IMR-90 (cell line): Measurements from ENCODE around the gene KDM2B. TPM values are rescaled to one million over a fixed set of nuclear protein-coding genes. Genes with fewer than 3 reads are reported as not detected.

Experiments used
- ATAC-seq: fragments of 200-7000 bp; cut with Tn5 transposase; 2 replicates; pipeline ENCODE4 v1.9.1; 2020; ENCODE audit warnings: low read depth, mild to moderate bottlenecking, moderate library complexity
- BruUV-seq: library from RNA; stranded (reverse); fragments of 400-500 nt; replicated peaks from 2 replicates; lab custom pipeline; 2021; lab: Mats Ljungman, UMichigan
- CTCF ChIA-PET: fragments of 300-600 bp; formaldehyde crosslinking; extraction: SDS; loops from one replicate; lab custom pipeline; 2021; ENCODE audit warnings: antibody characterized with exemption; lab: Yijun Ruan, JAX
- POLR2A ChIA-PET: fragments of 300-600 bp; sonication (Branson Sonifier 250); formaldehyde crosslinking; loops from one replicate; lab custom pipeline; 2022; ENCODE audit warnings: antibody characterized with exemption; ENCODE audit not compliant: unreplicated experiment; lab: Charles Lee
- DNase-seq: peaks from one replicate; pipeline ENCODE4 v3.0.0; 2013
- H2AFZ ChIP-seq: replicated peaks from 2 replicates; pipeline ENCODE3; 2013; ENCODE audit warnings: low read length, mild to moderate bottlenecking; ENCODE audit not compliant: poor library complexity
- H2AK5ac ChIP-seq: 2 replicates; pipeline ENCODE4 v1.6.1; 2013; ENCODE audit warnings: low read depth, low read length, inconsistent platforms
- H2AK9ac ChIP-seq: replicated peaks from 2 replicates; pipeline ENCODE3; 2013; ENCODE audit warnings: mild to moderate bottlenecking, low read depth, low read length, moderate library complexity; ENCODE audit not compliant: poor library complexity
- H2BK120ac ChIP-seq: 2 replicates; pipeline ENCODE4 v1.6.1; 2013; ENCODE audit warnings: low read depth, low read length, inconsistent platforms
- H2BK15ac ChIP-seq: 3 replicates; pipeline ENCODE4 v1.6.1; 2013; ENCODE audit warnings: low read depth, low read length, inconsistent platforms
- H2BK20ac ChIP-seq: 2 replicates; pipeline ENCODE4 v1.6.1; 2013; ENCODE audit warnings: low read depth, mild to moderate bottlenecking, inconsistent platforms, low read length, moderate library complexity
- H2BK5ac ChIP-seq: 2 replicates; pipeline ENCODE4 v1.6.1; 2013; ENCODE audit warnings: mild to moderate bottlenecking, low read depth, low read length, inconsistent platforms; ENCODE audit not compliant: poor library complexity, severe bottlenecking
- H3K14ac ChIP-seq: replicated peaks from 2 replicates; pipeline ENCODE4 v1.6.1; 2013; ENCODE audit warnings: low read depth, low read length, inconsistent platforms
- H3K18ac ChIP-seq: 2 replicates; pipeline ENCODE4 v1.6.1; 2013; ENCODE audit warnings: low read depth, low read length, control low read depth
- H3K23ac ChIP-seq: 2 replicates; pipeline ENCODE4 v1.6.1; 2013; ENCODE audit warnings: low read depth, low read length, inconsistent platforms
- H3K27ac ChIP-seq: 2 replicates; pipeline ENCODE4 v1.5.1; 2013; ENCODE audit warnings: mild to moderate bottlenecking, control low read depth, low read length; ENCODE audit not compliant: insufficient read depth
- H3K27me3 ChIP-seq: 2 replicates; pipeline ENCODE4 v1.6.1; 2013; ENCODE audit warnings: low read length; ENCODE audit not compliant: control insufficient read depth, insufficient read depth
- H3K36me3 ChIP-seq: 2 replicates; pipeline ENCODE4 v1.6.1; 2013; ENCODE audit warnings: low read length, mixed read lengths; ENCODE audit not compliant: control insufficient read depth, insufficient read depth
- H3K4ac ChIP-seq: 2 replicates; pipeline ENCODE4 v1.6.1; 2013; ENCODE audit warnings: low read depth, low read length, inconsistent platforms
- H3K4me1 ChIP-seq: 2 replicates; pipeline ENCODE4 v1.6.1; 2013; ENCODE audit warnings: low read length, mixed read lengths; ENCODE audit not compliant: control insufficient read depth, insufficient read depth
- H3K4me2 ChIP-seq: 2 replicates; pipeline ENCODE4 v1.6.1; 2013; ENCODE audit warnings: low read depth, mild to moderate bottlenecking, control low read depth, low read length, moderate library complexity
- H3K4me3 ChIP-seq: 2 replicates; pipeline ENCODE4 v1.5.1; 2013; ENCODE audit warnings: low read depth, mild to moderate bottlenecking, control low read depth, low read length, moderate library complexity; ENCODE audit not compliant: insufficient read depth
- H3K56ac ChIP-seq: 2 replicates; pipeline ENCODE4 v1.6.1; 2013; ENCODE audit warnings: low read length, inconsistent platforms; ENCODE audit not compliant: insufficient read depth; ENCODE audit errors: extremely low read depth
- H3K79me1 ChIP-seq, 2 experiments: 2 replicates each; pipeline ENCODE4 v1.6.1; 2013; ENCODE audit warnings: low read length in 2 of 2, inconsistent platforms in 1 of 2, low read depth in 1 of 2
- H3K9ac ChIP-seq: 2 replicates; pipeline ENCODE4 v1.6.1; 2013; ENCODE audit warnings: low read depth, low read length, control low read depth
- H3K9me1 ChIP-seq: 2 replicates; pipeline ENCODE4 v1.6.1; 2013; ENCODE audit warnings: low read length, inconsistent platforms; ENCODE audit not compliant: insufficient read depth
- H3K9me3 ChIP-seq: 2 replicates; pipeline ENCODE4 v1.6.1; 2013; ENCODE audit warnings: low read length; ENCODE audit not compliant: control insufficient read depth, insufficient read depth
- H4K20me1 ChIP-seq: 2 replicates; pipeline ENCODE4 v1.6.1; 2013; ENCODE audit warnings: low read length, inconsistent platforms; ENCODE audit not compliant: insufficient read depth
- H4K5ac ChIP-seq: 2 replicates; pipeline ENCODE4 v1.6.1; 2013; ENCODE audit warnings: mild to moderate bottlenecking, low read depth, low read length, control low read depth
- H4K8ac ChIP-seq, 2 experiments: 2 replicates each; pipeline ENCODE4 v1.6.1; 2013; ENCODE audit warnings: low read depth in 2 of 2, low read length in 2 of 2, control low read depth in 1 of 2, inconsistent platforms in 1 of 2
- H4K91ac ChIP-seq: 2 replicates; pipeline ENCODE4 v1.6.1; 2013; ENCODE audit warnings: low read depth, low read length, inconsistent platforms; ENCODE audit not compliant: insufficient read depth
- BHLHE40 ChIP-seq: fragments of 150-350 bp; IDR thresholded peaks from 2 replicates; pipeline ENCODE4 v1.6.1; 2016; ENCODE audit warnings: mild to moderate bottlenecking, low read depth, low read length
- CEBPB ChIP-seq: IDR thresholded peaks from 2 replicates; pipeline ENCODE4 v1.6.1; 2012; ENCODE audit warnings: low read depth, low read length, improper control_type of control experiment
- CHD1 ChIP-seq: IDR thresholded peaks from 2 replicates; pipeline ENCODE4 v1.6.1; 2012; ENCODE audit warnings: low read depth, low read length, improper control_type of control experiment
- MAFK ChIP-seq: IDR thresholded peaks from 2 replicates; pipeline ENCODE4 v1.6.1; 2012; ENCODE audit warnings: low read depth, low read length, improper control_type of control experiment
- MAZ ChIP-seq: IDR thresholded peaks from 2 replicates; pipeline ENCODE4 v1.6.1; 2012; ENCODE audit warnings: low read depth, mild to moderate bottlenecking, low read length, improper control_type of control experiment, moderate library complexity, borderline replicate concordance
- NFE2L2 ChIP-seq: fragments of 150-350 bp; IDR thresholded peaks from 2 replicates; pipeline ENCODE4 v1.6.1; 2016; ENCODE audit warnings: low read depth, mild to moderate bottlenecking, low read length
- POLR2A ChIP-seq: IDR thresholded peaks from 2 replicates; pipeline ENCODE4 v1.6.1; 2012; ENCODE audit warnings: mild to moderate bottlenecking, low read depth, low read length
- RAD21 ChIP-seq: IDR thresholded peaks from 2 replicates; pipeline ENCODE4 v1.6.1; 2012; ENCODE audit warnings: low read length, improper control_type of control experiment
- RCOR1 ChIP-seq: IDR thresholded peaks from 2 replicates; pipeline ENCODE4 v1.6.1; 2012; ENCODE audit warnings: mild to moderate bottlenecking, low read length, improper control_type of control experiment; ENCODE audit not compliant: insufficient replicate concordance
- SMC3 ChIP-seq: fragments of 150-350 bp; IDR thresholded peaks from 2 replicates; pipeline ENCODE4 v1.6.1; 2016; ENCODE audit warnings: low read depth, mild to moderate bottlenecking, antibody characterized with exemption, low read length, moderate library complexity
- WGBS, 2 experiments: methylation state at CpG; one replicate each; pipeline versions ENCODE4 v1.1.5 to v1.1.7; 2013; ENCODE audit warnings: missing lambda C conversion rate in 2 of 2; ENCODE audit not compliant: insufficient read length in 1 of 2; ENCODE audit errors: extremely low coverage in 2 of 2; 5-methylcytosine and 5-hydroxymethylcytosine counted together
- dilution Hi-C: fragments of 300-500 bp; cut with HindIII; formaldehyde crosslinking; loops from one replicate; pipeline ENCODE4 v1.14.3; 2018; ENCODE audit warnings: low sequenced_read_pairs; ENCODE audit not compliant: unreplicated experiment
- in situ Hi-C: fragments of 300-500 bp; cut with MboI; formaldehyde crosslinking; loops from 3 replicates; pipeline ENCODE4 v1.14.3; 2019; ENCODE audit warnings: low sequenced_read_pairs, inconsistent platforms, mixed read lengths
- intact Hi-C: fragments of 100-400 bp; cut with micrococcal nuclease; formaldehyde crosslinking; loops from 2 replicates; pipeline ENCODE4 v1.10.0; 2022
- polyA plus RNA-seq, 3 experiments: library from polyadenylated mRNA; depleted of rRNA; stranded (reverse); fragments of >200 nt; gene quantifications; 2 replicates each; pipeline ENCODE4 v1.2.3, GENCODE V29; 2012; ENCODE audit warnings: low replicate concordance in 1 of 3
- total RNA-seq: library from RNA; depleted of rRNA; stranded (reverse); fragments of >200 nt; gene quantifications from 2 replicates; pipeline ENCODE4 v1.2.3, GENCODE V29; 2012
- TF ChIP-seq, protein P1 (sequence below): fragments of 150-350 bp; IDR thresholded peaks from 2 replicates; pipeline ENCODE4 v1.6.1; 2016; ENCODE audit warnings: low read depth, mild to moderate bottlenecking, low read length, moderate library complexity, borderline replicate concordance
- TF ChIP-seq, protein P2 (sequence below): conservative IDR thresholded peaks from 2 replicates; pipeline ENCODE4 v1.5.1; 2012; ENCODE audit warnings: mild to moderate bottlenecking, low read depth, low read length, improper control_type of control experiment

Gene KDM2B
- total and polyA plus RNA-seq, 2 of the 4 experiments (the other 2 are of a cell fraction): 22.6 to 24.2 TPM

DNA sequence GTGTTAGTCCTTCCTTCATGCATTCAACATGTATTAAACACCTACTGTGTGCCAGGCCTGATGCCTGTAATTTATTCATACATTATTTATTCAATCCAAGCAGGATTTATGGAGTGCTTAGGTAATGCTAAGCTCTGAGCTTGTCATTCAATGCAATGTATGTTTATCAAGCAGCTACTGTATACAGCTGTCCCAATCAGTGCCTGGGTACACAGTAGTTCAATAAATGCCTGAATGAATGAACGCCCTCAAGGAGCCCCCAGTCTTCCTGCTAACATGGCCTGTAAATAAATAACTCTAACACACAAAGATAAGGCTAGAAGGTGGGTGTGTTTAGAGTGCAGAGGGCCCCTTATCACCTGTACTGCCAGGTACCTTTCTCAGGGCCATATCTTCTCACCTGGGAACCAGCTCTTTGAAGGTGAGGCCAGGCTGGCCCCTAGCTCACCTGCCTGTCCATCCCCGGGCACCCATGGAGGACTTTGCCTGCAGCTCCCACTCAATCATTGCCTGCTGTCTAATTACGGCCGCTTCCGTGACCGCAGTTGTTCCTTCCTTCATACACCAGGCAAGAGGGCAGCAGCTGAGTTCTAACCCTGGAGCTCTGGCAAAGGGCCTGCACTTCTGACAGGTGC is 20.0 kb upstream of the KDM2B start:
- Histone ChIP-seq H3K9ac (no peak overlapping the region), H2BK120ac (no peak overlapping the region), H3K23ac (no peak overlapping the region), H2BK15ac (no peak overlapping the region), H3K56ac (no peak overlapping the region), H4K5ac (no peak overlapping the region), H2BK20ac (no peak overlapping the region), H3K4me3 (no peak overlapping the region), H3K9me3 (no peaks in the 10 kb centered on the region), H3K4me2 (no peak overlapping the region), H3K4ac (no peak overlapping the region), H4K20me1 (no peaks in the 10 kb centered on the region), H4K8ac (no peak overlapping the region), H3K27ac (no peak overlapping the region), H3K36me3 (no peaks in the 10 kb centered on the region), H2AFZ (no peak overlapping the region), H2AK9ac (no peak overlapping the region), H4K91ac (no peak overlapping the region), H3K9me1 (no peaks in the 10 kb centered on the region), H3K27me3 (no peaks in the 10 kb centered on the region), H2BK5ac (no peak overlapping the region), H3K18ac (no peak overlapping the region), H2AK5ac (no peak overlapping the region), H3K79me1 (no peaks in the 10 kb centered on the region), H3K14ac (no peak overlapping the region), H3K4me1 (no peaks in the 10 kb centered on the region)
- POLR2A ChIA-PET: no interaction called here
- in situ Hi-C loops: no loop called here
- dilution Hi-C loops: no loop called here
- DNase-seq (no peak), ATAC-seq (no peak)
- intact Hi-C loops: no loop called here
- no TSS peak for BruUV-seq
- no CpG with 5 or more reads among the region's 6 CpGs for WGBS, 2 experiments
- CTCF ChIA-PET: no interaction called here
- no peak for TF ChIP-seq POLR2A
- TF ChIP-seq MAFK: no peak
- TF ChIP-seq, protein P1, sequence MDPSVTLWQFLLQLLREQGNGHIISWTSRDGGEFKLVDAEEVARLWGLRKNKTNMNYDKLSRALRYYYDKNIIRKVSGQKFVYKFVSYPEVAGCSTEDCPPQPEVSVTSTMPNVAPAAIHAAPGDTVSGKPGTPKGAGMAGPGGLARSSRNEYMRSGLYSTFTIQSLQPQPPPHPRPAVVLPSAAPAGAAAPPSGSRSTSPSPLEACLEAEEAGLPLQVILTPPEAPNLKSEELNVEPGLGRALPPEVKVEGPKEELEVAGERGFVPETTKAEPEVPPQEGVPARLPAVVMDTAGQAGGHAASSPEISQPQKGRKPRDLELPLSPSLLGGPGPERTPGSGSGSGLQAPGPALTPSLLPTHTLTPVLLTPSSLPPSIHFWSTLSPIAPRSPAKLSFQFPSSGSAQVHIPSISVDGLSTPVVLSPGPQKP: no peak
- no peak for TF ChIP-seq MAZ
- no peak for TF ChIP-seq BHLHE40
- no peak for TF ChIP-seq CEBPB
- no peak for TF ChIP-seq SMC3
- no peak for TF ChIP-seq CHD1
- TF ChIP-seq RAD21: no peak
- no peak for TF ChIP-seq RCOR1
- TF ChIP-seq, protein P2, sequence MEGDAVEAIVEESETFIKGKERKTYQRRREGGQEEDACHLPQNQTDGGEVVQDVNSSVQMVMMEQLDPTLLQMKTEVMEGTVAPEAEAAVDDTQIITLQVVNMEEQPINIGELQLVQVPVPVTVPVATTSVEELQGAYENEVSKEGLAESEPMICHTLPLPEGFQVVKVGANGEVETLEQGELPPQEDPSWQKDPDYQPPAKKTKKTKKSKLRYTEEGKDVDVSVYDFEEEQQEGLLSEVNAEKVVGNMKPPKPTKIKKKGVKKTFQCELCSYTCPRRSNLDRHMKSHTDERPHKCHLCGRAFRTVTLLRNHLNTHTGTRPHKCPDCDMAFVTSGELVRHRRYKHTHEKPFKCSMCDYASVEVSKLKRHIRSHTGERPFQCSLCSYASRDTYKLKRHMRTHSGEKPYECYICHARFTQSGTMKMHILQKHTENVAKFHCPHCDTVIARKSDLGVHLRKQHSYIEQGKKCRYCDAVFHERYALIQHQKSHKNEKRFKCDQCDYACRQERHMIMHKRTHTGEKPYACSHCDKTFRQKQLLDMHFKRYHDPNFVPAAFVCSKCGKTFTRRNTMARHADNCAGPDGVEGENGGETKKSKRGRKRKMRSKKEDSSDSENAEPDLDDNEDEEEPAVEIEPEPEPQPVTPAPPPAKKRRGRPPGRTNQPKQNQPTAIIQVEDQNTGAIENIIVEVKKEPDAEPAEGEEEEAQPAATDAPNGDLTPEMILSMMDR: no peak
- TF ChIP-seq NFE2L2: no peak
